SJSA1 (cell line): ENCODE results near the gene SMIM17. TPM values are rescaled to one million over a fixed set of nuclear protein-coding genes. Genes with fewer than 3 reads are reported as not detected.
"Not testable (repeated sequence)": the region's sequence is repeated elsewhere in the genome, so short reads cannot be mapped to it uniquely, and the experiment has no call there.

Source experiments
- DNase-seq, 2 experiments: peaks; one replicate each; pipeline ENCODE4 v3.0.0-alpha.2; 2015 to 2020; ENCODE audit warnings: low spot score in 2 of 2, low read depth in 1 of 2
- H3K27ac ChIP-seq: fragments of 250-450 bp; sonication (Bioruptor Pico); 2 replicates; pipeline ENCODE4 v1.5.1; 2020; ENCODE audit warnings: mild to moderate bottlenecking, moderate library complexity
- H3K27me3 ChIP-seq: fragments of 250-450 bp; sonication (Bioruptor Pico); replicated peaks from 2 replicates; pipeline ENCODE4 v1.5.1; 2020; ENCODE audit warnings: mild to moderate bottlenecking, moderate library complexity
- H3K36me3 ChIP-seq: fragments of 250-450 bp; sonication (Bioruptor Pico); 2 replicates; pipeline ENCODE4 v1.5.1; 2020; ENCODE audit warnings: mild to moderate bottlenecking
- H3K4me1 ChIP-seq: fragments of 250-450 bp; sonication (Bioruptor Pico); replicated peaks from 2 replicates; pipeline ENCODE4 v1.6.1; 2021; ENCODE audit warnings: mild to moderate bottlenecking
- H3K4me3 ChIP-seq: fragments of 250-450 bp; sonication (Bioruptor Pico); 2 replicates; pipeline ENCODE4 v1.5.1; 2020; ENCODE audit warnings: mild to moderate bottlenecking
- H3K9me3 ChIP-seq: fragments of 250-450 bp; sonication (Bioruptor Pico); replicated peaks from 2 replicates; pipeline ENCODE4 v1.5.1; 2020; ENCODE audit warnings: mild to moderate bottlenecking
- total RNA-seq: library from RNA; depleted of rRNA; stranded (reverse); fragments of >200 nt; shearing (Covaris generic); gene quantifications from 2 replicates; pipeline ENCODE4 v1.2.3, GENCODE V29; 2014

SMIM17 gene
- total RNA-seq, 1 experiment from 2014 or later: 0.45 TPM

- DNase-seq: peak in 1 of 2 experiments; percentile 33
- no peak overlapping the region for H3K4me3 ChIP-seq
- no peak overlapping the region for H3K27ac ChIP-seq
- peaks cover 14% of the 10 kb centered on the region for H3K9me3 ChIP-seq
- H3K27me3 ChIP-seq: no peaks in the 10 kb centered on the region
- H3K4me1 ChIP-seq: no peaks in the 10 kb centered on the region
- H3K36me3 ChIP-seq: no peaks in the 10 kb centered on the region
These were observed 25.7 kb downstream of the SMIM17 start for GRCh38 chr19:56668676-56669075.

- Histone ChIP-seq H3K9me3 (peaks cover 10% of the 10 kb centered on the region), H3K4me3 (no peak overlapping the region)
- peak in 1 of 2 experiments; percentile 4 for DNase-seq
These were observed 27.5 kb downstream of the SMIM17 start for GRCh38 chr19:56670401-56670960.

GRCh38 chr19:56670961-56671612 lies 28.1 kb downstream of the SMIM17 start:
- Histone ChIP-seq H3K9me3 (peaks cover 10% of the 10 kb centered on the region), H3K36me3 (no peaks in the 10 kb centered on the region), H3K27ac (no peak overlapping the region), H3K27me3 (no peaks in the 10 kb centered on the region), H3K4me3 (no peak overlapping the region), H3K4me1 (no peaks in the 10 kb centered on the region)
- no peak for DNase-seq

More at GRCh38 chr19:56670401-56670960, 27.5 kb downstream of the SMIM17 start:
- Histone ChIP-seq H3K36me3 (no peaks in the 10 kb centered on the region), H3K4me1 (no peaks in the 10 kb centered on the region), H3K27me3 (no peaks in the 10 kb centered on the region), H3K27ac (no peak overlapping the region)

- Histone ChIP-seq H3K36me3 (no peaks in the 10 kb centered on the region), H3K9me3 (peaks cover 10% of the 10 kb centered on the region), H3K4me3 (no peak within 1 kb of the TSS), H3K4me1 (no peaks in the 10 kb centered on the region), H3K27ac (no peak within 1 kb of the TSS), H3K27me3 (no peaks in the 10 kb centered on the region)
- no peak for DNase-seq
These were observed 28.6 kb downstream of the SMIM17 start, which contains the start of gene ZNF835 for GRCh38 chr19:56671613-56671994. ZNF835 (minus strand) TSS chr19:56671757; CDS start chr19:56665198, 6,559 bp downstream.

- H3K4me1 ChIP-seq, H3K27ac ChIP-seq, H3K9me3 ChIP-seq, H3K4me3 ChIP-seq, DNase-seq, H3K27me3 ChIP-seq, H3K36me3 ChIP-seq: not testable (repeated sequence)
These were observed 29.7 kb downstream of the SMIM17 start for GRCh38 chr19:56672610-56673009.

- no peaks in the 10 kb centered on the region for H3K36me3 ChIP-seq
- H3K4me1 ChIP-seq: no peaks in the 10 kb centered on the region
- H3K27ac ChIP-seq: no peak overlapping the region
- no peak for DNase-seq
- H3K27me3 ChIP-seq: no peaks in the 10 kb centered on the region
- no peaks in the 10 kb centered on the region; the same call in 1 of the 2 replicates for H3K9me3 ChIP-seq
- H3K4me3 ChIP-seq: no peak overlapping the region
These were observed 35.2 kb downstream of the SMIM17 start for GRCh38 chr19:56678205-56678604.

GRCh38 chr19:56681702-56682101 lies 38.7 kb downstream of the SMIM17 start:
- H3K4me1 ChIP-seq: no peaks in the 10 kb centered on the region
- no peaks in the 10 kb centered on the region for H3K9me3 ChIP-seq
- H3K27ac ChIP-seq: no peak overlapping the region
- no peak for DNase-seq
- H3K36me3 ChIP-seq: no peaks in the 10 kb centered on the region
- no peaks in the 10 kb centered on the region for H3K27me3 ChIP-seq
- H3K4me3 ChIP-seq: no peak overlapping the region

- Histone ChIP-seq H3K27ac (no peak overlapping the region), H3K4me3 (no peak overlapping the region), H3K27me3 (no peaks in the 10 kb centered on the region), H3K36me3 (no peaks in the 10 kb centered on the region), H3K9me3 (no peaks in the 10 kb centered on the region; the same call in 1 of the 2 replicates), H3K4me1 (no peaks in the 10 kb centered on the region)
- DNase-seq: no peak
These were observed 40.2 kb downstream of the SMIM17 start for GRCh38 chr19:56683116-56683515.

- no peaks in the 10 kb centered on the region for H3K27me3 ChIP-seq
- no peaks in the 10 kb centered on the region for H3K36me3 ChIP-seq
- no peak overlapping the region for H3K27ac ChIP-seq
- no peak for DNase-seq
- no peaks in the 10 kb centered on the region for H3K4me1 ChIP-seq
- no peak overlapping the region for H3K4me3 ChIP-seq
- peaks cover 9% of the 10 kb centered on the region for H3K9me3 ChIP-seq
These were observed 44.1 kb downstream of the SMIM17 start for GRCh38 chr19:56687031-56687430.

- no peak for DNase-seq
- H3K4me3 ChIP-seq: no peak overlapping the region
- H3K27me3 ChIP-seq: no peaks in the 10 kb centered on the region
- H3K9me3 ChIP-seq: peaks cover 19% of the 10 kb centered on the region
- no peaks in the 10 kb centered on the region for H3K4me1 ChIP-seq
- H3K36me3 ChIP-seq: no peaks in the 10 kb centered on the region
- no peak overlapping the region for H3K27ac ChIP-seq
These were observed 46.2 kb downstream of the SMIM17 start for GRCh38 chr19:56689198-56689597.

GRCh38 chr19:56690670-56691069 lies 47.7 kb downstream of the SMIM17 start:
- H3K27ac ChIP-seq: no peak overlapping the region
- H3K4me1 ChIP-seq: no peaks in the 10 kb centered on the region
- no peaks in the 10 kb centered on the region for H3K27me3 ChIP-seq
- no peaks in the 10 kb centered on the region for H3K36me3 ChIP-seq
- DNase-seq: no peak
- no peak overlapping the region for H3K4me3 ChIP-seq
- peaks cover 23% of the 10 kb centered on the region for H3K9me3 ChIP-seq

- Histone ChIP-seq H3K4me3 (no peak overlapping the region), H3K27me3 (no peaks in the 10 kb centered on the region), H3K36me3 (no peaks in the 10 kb centered on the region), H3K4me1 (no peaks in the 10 kb centered on the region), H3K27ac (no peak overlapping the region), H3K9me3 (peaks cover 25% of the 10 kb centered on the region)
- DNase-seq: no peak
These were observed 49.4 kb downstream of the SMIM17 start for GRCh38 chr19:56692206-56692895.

- Histone ChIP-seq H3K9me3 (peaks cover 14% of the 10 kb centered on the region), H3K27ac (no peak overlapping the region), H3K4me1 (no peaks in the 10 kb centered on the region), H3K36me3 (no peaks in the 10 kb centered on the region), H3K27me3 (no peaks in the 10 kb centered on the region), H3K4me3 (no peak overlapping the region)
- DNase-seq: no peak
These were observed 56.6 kb downstream of the SMIM17 start for GRCh38 chr19:56699552-56699951.

GRCh38 chr19:56701895-56702294 lies 58.9 kb downstream of the SMIM17 start:
- Histone ChIP-seq H3K27ac (no peak overlapping the region), H3K4me1 (no peaks in the 10 kb centered on the region)

More at GRCh38 chr19:56701895-56702294, 58.9 kb downstream of the SMIM17 start:
- Histone ChIP-seq H3K36me3 (no peaks in the 10 kb centered on the region), H3K27me3 (no peaks in the 10 kb centered on the region), H3K9me3 (peaks cover 13% of the 10 kb centered on the region), H3K4me3 (no peak overlapping the region)
- no peak for DNase-seq
